Osteoblast (primary cell): ENCODE measurements around the gene NYAP2. TPM values are rescaled to one million over a fixed set of nuclear protein-coding genes. Genes with fewer than 3 reads are reported as not detected.

Source experiments
- DNase-seq: peaks from one replicate; pipeline ENCODE4 v3.0.0; 2011; ENCODE audit warnings: low spot score, mixed read lengths; ENCODE audit not compliant: insufficient read length; ENCODE audit errors: missing footprints
- H2AFZ ChIP-seq: 2 replicates; pipeline ENCODE4 v1.6.0; 2011; ENCODE audit warnings: mild to moderate bottlenecking, low read length
- H3K27ac ChIP-seq: 2 replicates; pipeline ENCODE4 v1.5.1; 2011; ENCODE audit warnings: mild to moderate bottlenecking, low read depth, low read length, moderate library complexity
- H3K27me3 ChIP-seq: 2 replicates; pipeline ENCODE4 v1.6.0; 2012; ENCODE audit warnings: mild to moderate bottlenecking, control low read depth, inconsistent platforms, low read length, moderate library complexity; ENCODE audit not compliant: insufficient read depth
- H3K36me3 ChIP-seq: 2 replicates; pipeline ENCODE4 v1.5.1; 2011; ENCODE audit warnings: mild to moderate bottlenecking, low read length, control low read depth, moderate library complexity; ENCODE audit not compliant: insufficient read depth
- H3K4me1 ChIP-seq: 2 replicates; pipeline ENCODE4 v1.5.1; 2011; ENCODE audit warnings: mild to moderate bottlenecking, low read length, control low read depth, moderate library complexity; ENCODE audit not compliant: insufficient read depth
- H3K4me2 ChIP-seq: 2 replicates; pipeline ENCODE4 v1.6.0; 2011; ENCODE audit warnings: mild to moderate bottlenecking, low read length; ENCODE audit not compliant: insufficient read depth
- H3K4me3 ChIP-seq: fragments of 200-600 bp; sonication (generic); 3 replicates; pipeline ENCODE4 v1.5.1; 2012; ENCODE audit warnings: mild to moderate bottlenecking, low read length, inconsistent platforms; ENCODE audit not compliant: insufficient read depth
- H3K79me2 ChIP-seq: 2 replicates; pipeline ENCODE4 v1.6.0; 2012; ENCODE audit warnings: mild to moderate bottlenecking, low read length, control low read depth, inconsistent platforms; ENCODE audit not compliant: insufficient read depth
- H3K9me3 ChIP-seq: 2 replicates; pipeline ENCODE4 v1.5.1; 2011; ENCODE audit warnings: low read depth, low read length, control low read depth
- H4K20me1 ChIP-seq: 2 replicates; pipeline ENCODE4 v1.6.0; 2012; ENCODE audit warnings: mild to moderate bottlenecking, low read length, control low read depth; ENCODE audit not compliant: insufficient read depth
- total RNA-seq: library from RNA; depleted of rRNA; stranded (reverse); fragments of >200 nt; gene quantifications from 2 replicates; pipeline ENCODE4 v1.2.3, GENCODE V29; 2012
- TF ChIP-seq, protein P1 (sequence below): IDR thresholded peaks from 2 replicates; pipeline ENCODE4 v1.5.1; 2011; ENCODE audit warnings: mild to moderate bottlenecking, low read depth, low read length, moderate library complexity; ENCODE audit errors: extremely low read depth

Gene NYAP2
- total RNA-seq, 1 donor = not detected

DNA sequence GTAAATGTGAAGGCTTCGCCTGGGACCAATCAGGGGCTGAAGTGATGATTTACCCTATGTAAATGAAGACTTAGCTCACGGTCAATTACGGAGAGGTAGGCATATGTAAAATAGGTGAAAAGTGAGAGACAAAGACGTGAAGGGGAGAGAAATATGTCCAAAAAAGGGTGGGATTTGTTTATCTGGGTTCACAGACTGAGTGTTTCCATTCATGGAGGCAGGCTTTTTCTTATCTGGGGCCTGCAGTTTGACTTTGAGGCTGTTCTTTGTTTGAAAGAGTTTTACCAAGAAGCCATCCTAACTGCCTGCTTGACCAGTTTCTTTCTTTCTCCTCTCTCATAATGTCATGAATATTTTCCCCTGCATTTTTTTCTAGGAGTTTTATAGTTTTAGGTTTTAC, 202.7 kb downstream of the NYAP2 start:
- TF ChIP-seq, protein P1, sequence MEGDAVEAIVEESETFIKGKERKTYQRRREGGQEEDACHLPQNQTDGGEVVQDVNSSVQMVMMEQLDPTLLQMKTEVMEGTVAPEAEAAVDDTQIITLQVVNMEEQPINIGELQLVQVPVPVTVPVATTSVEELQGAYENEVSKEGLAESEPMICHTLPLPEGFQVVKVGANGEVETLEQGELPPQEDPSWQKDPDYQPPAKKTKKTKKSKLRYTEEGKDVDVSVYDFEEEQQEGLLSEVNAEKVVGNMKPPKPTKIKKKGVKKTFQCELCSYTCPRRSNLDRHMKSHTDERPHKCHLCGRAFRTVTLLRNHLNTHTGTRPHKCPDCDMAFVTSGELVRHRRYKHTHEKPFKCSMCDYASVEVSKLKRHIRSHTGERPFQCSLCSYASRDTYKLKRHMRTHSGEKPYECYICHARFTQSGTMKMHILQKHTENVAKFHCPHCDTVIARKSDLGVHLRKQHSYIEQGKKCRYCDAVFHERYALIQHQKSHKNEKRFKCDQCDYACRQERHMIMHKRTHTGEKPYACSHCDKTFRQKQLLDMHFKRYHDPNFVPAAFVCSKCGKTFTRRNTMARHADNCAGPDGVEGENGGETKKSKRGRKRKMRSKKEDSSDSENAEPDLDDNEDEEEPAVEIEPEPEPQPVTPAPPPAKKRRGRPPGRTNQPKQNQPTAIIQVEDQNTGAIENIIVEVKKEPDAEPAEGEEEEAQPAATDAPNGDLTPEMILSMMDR = no peak
- H4K20me1 ChIP-seq = no peaks in the 10 kb centered on the region
- no peak for DNase-seq
- no peak overlapping the region for H2AFZ ChIP-seq
- H3K9me3 ChIP-seq = no peaks in the 10 kb centered on the region
- no peaks in the 10 kb centered on the region for H3K27me3 ChIP-seq
- H3K4me1 ChIP-seq = peaks cover 4% of the 10 kb centered on the region
- no peaks in the 10 kb centered on the region for H3K79me2 ChIP-seq
- no peak overlapping the region for H3K4me2 ChIP-seq
- no peaks in the 10 kb centered on the region for H3K36me3 ChIP-seq
- no peak overlapping the region for H3K4me3 ChIP-seq
- H3K27ac ChIP-seq = no peak overlapping the region

DNA sequence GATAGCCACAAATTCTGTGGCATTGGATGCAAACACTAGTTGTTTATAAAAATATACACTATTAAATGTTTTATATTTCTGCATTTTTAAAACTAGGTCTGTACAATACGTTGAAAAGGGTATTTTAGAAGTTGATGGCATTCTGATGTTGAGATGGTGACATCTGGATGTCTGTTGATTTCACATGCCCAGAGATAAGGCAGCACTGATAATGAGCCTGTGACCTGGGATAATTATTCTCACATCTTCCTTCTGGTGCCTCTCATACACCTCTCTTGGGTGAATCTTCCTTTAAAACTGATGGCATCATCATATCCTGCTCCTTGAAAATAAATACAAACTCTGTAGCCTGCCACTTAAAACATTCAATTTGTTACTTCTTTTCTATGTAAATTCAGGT, 208.6 kb downstream of the NYAP2 start:
- no peak overlapping the region for H3K27ac ChIP-seq
- H3K4me2 ChIP-seq = no peak overlapping the region
- no peaks in the 10 kb centered on the region for H3K4me1 ChIP-seq
- TF ChIP-seq, protein P1 = no peak
- H3K27me3 ChIP-seq = no peaks in the 10 kb centered on the region
- H2AFZ ChIP-seq = no peak overlapping the region
- H3K79me2 ChIP-seq = no peaks in the 10 kb centered on the region
- H3K9me3 ChIP-seq = no peaks in the 10 kb centered on the region
- no peak overlapping the region for H3K4me3 ChIP-seq
- DNase-seq = no peak
- no peaks in the 10 kb centered on the region for H4K20me1 ChIP-seq
- H3K36me3 ChIP-seq = no peaks in the 10 kb centered on the region

DNA sequence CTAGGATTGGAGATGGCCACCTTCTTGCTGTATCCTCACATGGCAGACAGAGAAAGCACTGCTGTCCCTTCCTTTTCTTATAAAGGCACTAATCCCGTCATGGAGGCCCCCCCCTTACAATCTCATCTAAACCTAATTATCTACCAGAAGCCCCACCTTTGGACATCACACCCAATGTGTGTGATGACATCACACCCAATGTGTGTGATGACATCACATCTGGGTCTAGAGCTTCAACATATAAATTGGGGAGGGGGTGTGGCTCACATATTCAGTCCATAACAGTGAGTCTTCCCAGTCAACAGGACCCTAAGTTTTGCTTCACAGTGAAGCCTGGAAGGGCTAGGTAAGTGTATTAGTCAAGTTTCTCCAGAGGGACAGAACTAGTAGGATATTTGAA, 213.1 kb downstream of the NYAP2 start:
- no peak overlapping the region for H3K4me2 ChIP-seq
- TF ChIP-seq, protein P1 = no peak
- H3K27me3 ChIP-seq = no peaks in the 10 kb centered on the region
- H4K20me1 ChIP-seq = no peaks in the 10 kb centered on the region
- H3K79me2 ChIP-seq = no peaks in the 10 kb centered on the region
- no peaks in the 10 kb centered on the region for H3K36me3 ChIP-seq
- no peak overlapping the region for H3K27ac ChIP-seq
- H3K4me1 ChIP-seq = no peaks in the 10 kb centered on the region
- no peak overlapping the region for H2AFZ ChIP-seq
- H3K4me3 ChIP-seq = no peak overlapping the region
- no peaks in the 10 kb centered on the region for H3K9me3 ChIP-seq
- DNase-seq = no peak

DNA sequence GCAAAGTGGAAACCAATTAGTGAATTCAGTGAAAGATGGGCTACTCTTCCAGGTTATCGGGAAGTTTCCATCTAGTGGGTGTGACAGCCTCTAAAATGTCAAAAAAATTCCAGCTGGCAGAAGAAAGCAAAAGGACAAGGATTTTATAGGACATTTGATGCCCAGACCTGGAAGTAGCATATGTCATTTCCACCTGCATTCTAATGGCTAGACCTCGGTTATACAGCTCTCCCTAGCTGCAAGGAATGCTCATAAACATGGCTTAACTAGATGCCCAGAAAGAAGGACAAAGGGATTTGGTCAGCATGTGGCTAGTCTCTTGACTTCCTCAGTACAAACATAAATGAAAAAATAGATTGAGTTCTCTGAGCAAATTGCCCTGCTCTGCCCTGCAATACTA, 215.4 kb downstream of the NYAP2 start:
- Histone ChIP-seq H3K79me2 (no peaks in the 10 kb centered on the region), H4K20me1 (no peaks in the 10 kb centered on the region), H3K9me3 (no peaks in the 10 kb centered on the region), H3K4me1 (no peaks in the 10 kb centered on the region), H3K27me3 (no peaks in the 10 kb centered on the region), H2AFZ (no peak overlapping the region), H3K4me2 (no peak overlapping the region), H3K27ac (no peak overlapping the region), H3K4me3 (no peak overlapping the region), H3K36me3 (no peaks in the 10 kb centered on the region)
- DNase-seq = no peak
- TF ChIP-seq, protein P1 = no peak
